GM12878 (cell line): ENCODE results near the gene SLC24A3. TPM values are rescaled to one million over a fixed set of nuclear protein-coding genes. Genes with fewer than 3 reads are reported as not detected.

ENCODE experiments used
- ATAC-seq: fragments of 200-7000 bp; cut with Tn5 transposase; 3 replicates; pipeline ENCODE4 v1.9.1; 2020; ENCODE audit warnings: mild to moderate bottlenecking, moderate library complexity
- BruUV-seq: library from RNA; stranded (reverse); fragments of 400-500 nt; replicated peaks from 2 replicates; lab custom pipeline; 2021; lab: Mats Ljungman, UMichigan
- CTCF ChIA-PET: fragments of 300-600 bp; sonication (Branson Sonifier 250); formaldehyde crosslinking; extraction: SDS; loops from one replicate; lab custom pipeline; 2021; ENCODE audit warnings: inconsistent platforms; lab: Yijun Ruan, JAX
- POLR2A ChIA-PET: fragments of 350-600 bp; formaldehyde crosslinking; extraction: SDS; loops from one replicate; lab custom pipeline; 2021; ENCODE audit warnings: inconsistent platforms; lab: Charles Lee
- RAD21 ChIA-PET: fragments of 300-600 bp; sonication (Branson Sonifier 250); formaldehyde crosslinking; loops from one replicate; lab custom pipeline; 2023; ENCODE audit warnings: antibody characterized with exemption; ENCODE audit not compliant: unreplicated experiment; lab: Charles Lee
- SMC1A ChIA-PET: fragments of 300-600 bp; sonication (Branson Sonifier 250); formaldehyde crosslinking; loops from one replicate; lab custom pipeline; 2023; ENCODE audit not compliant: unreplicated experiment, uncharacterized antibody; lab: Charles Lee
- DNase-seq: peaks from one replicate; pipeline ENCODE4 v3.0.0-alpha.2; 2011; ENCODE audit warnings: low read depth, low spot score
- FAIRE-seq: peaks from 3 replicates; lab custom pipeline; 2011; peaks lifted over from hg19 to GRCh38; lab: Jason Lieb, UNC
- H2AFZ ChIP-seq: 2 replicates; pipeline ENCODE4 v1.6.0; 2011; ENCODE audit warnings: low read depth, low read length, control low read depth; ENCODE audit not compliant: control insufficient read depth
- H3K27ac ChIP-seq: 2 replicates; pipeline ENCODE4 v1.5.1; 2011; ENCODE audit warnings: control low read depth; ENCODE audit not compliant: control insufficient read depth, insufficient read depth
- H3K27me3 ChIP-seq, 2 experiments: replicated peaks in 1 of 2; 2 replicates each; pipeline versions ENCODE4 v1.6.0 to v1.6.1; 2011; ENCODE audit warnings: low read length in 1 of 2; ENCODE audit not compliant: control insufficient read depth in 2 of 2, insufficient read depth in 2 of 2
- H3K36me3 ChIP-seq, 2 experiments: 2 replicates each; pipeline ENCODE4 v1.5.1; 2011; ENCODE audit warnings: low read length in 1 of 2; ENCODE audit not compliant: control insufficient read depth in 2 of 2, insufficient read depth in 2 of 2
- H3K4me1 ChIP-seq: 2 replicates; pipeline ENCODE4 v1.6.1; 2011; ENCODE audit warnings: mild to moderate bottlenecking, low read length, moderate library complexity, mixed read lengths; ENCODE audit not compliant: control insufficient read depth, insufficient read depth
- H3K4me2 ChIP-seq: 2 replicates; pipeline ENCODE4 v1.6.0; 2011; ENCODE audit warnings: control low read depth; ENCODE audit not compliant: control insufficient read depth, insufficient read depth
- H3K4me3 ChIP-seq: fragments of 200-600 bp; sonication (generic); 2 replicates; pipeline ENCODE4 v1.5.1; 2016
- H3K79me2 ChIP-seq: 2 replicates; pipeline ENCODE4 v1.6.0; 2011; ENCODE audit warnings: low read length; ENCODE audit not compliant: control insufficient read depth, insufficient read depth
- H3K9ac ChIP-seq: 2 replicates; pipeline ENCODE4 v1.8.0; 2011; ENCODE audit warnings: low read length, control low read depth, mixed read lengths; ENCODE audit not compliant: control insufficient read depth, insufficient read depth
- H3K9me3 ChIP-seq: replicated peaks from 3 replicates; pipeline ENCODE4 v1.5.1; 2011; ENCODE audit warnings: mild to moderate bottlenecking, low read length; ENCODE audit not compliant: control insufficient read depth, insufficient read depth
- H4K20me1 ChIP-seq: 2 replicates; pipeline ENCODE4 v1.6.0; 2011; ENCODE audit not compliant: control insufficient read depth, insufficient read depth
- ASH2L ChIP-seq: fragments of 300-600, 200-600 bp; sonication (generic); IDR thresholded peaks from 2 replicates; pipeline ENCODE4 v1.6.1; 2017; ENCODE audit warnings: low read depth, mild to moderate bottlenecking, borderline replicate concordance
- BRCA1 ChIP-seq: IDR thresholded peaks from 2 replicates; pipeline ENCODE4 v1.6.1; 2011; ENCODE audit warnings: low read depth, low read length, improper control_type of control experiment
- FOS ChIP-seq: IDR thresholded peaks from 3 replicates; pipeline ENCODE4 v1.6.1; 2011; ENCODE audit warnings: borderline replicate concordance; ENCODE audit not compliant: insufficient read length; ENCODE audit errors: extremely low read depth
- FOXM1 ChIP-seq: IDR thresholded peaks from 2 replicates; pipeline ENCODE4 v1.6.1; 2012; ENCODE audit warnings: low read depth, mild to moderate bottlenecking, inconsistent platforms, low read length, moderate library complexity
- HSF1 ChIP-seq: fragments of 150-350 bp; IDR thresholded peaks from 2 replicates; pipeline ENCODE4 v1.6.1; 2014; ENCODE audit warnings: mild to moderate bottlenecking, low read depth, low read length
- KAT2A ChIP-seq: conservative IDR thresholded peaks from 2 replicates; pipeline ENCODE4 v1.6.1; 2011; ENCODE audit warnings: low read depth, low read length; ENCODE audit not compliant: control insufficient read depth
- KDM1A ChIP-seq: fragments of 200-600 bp; sonication (generic); IDR thresholded peaks from 2 replicates; pipeline ENCODE4 v1.6.1; 2016; ENCODE audit warnings: borderline replicate concordance
- MTA2 ChIP-seq: fragments of 450-650 bp; IDR thresholded peaks from 2 replicates; pipeline ENCODE4 v1.6.1; 2016; ENCODE audit warnings: low read depth, mild to moderate bottlenecking, moderate library complexity
- NFXL1 ChIP-seq: fragments of 450-650 bp; IDR thresholded peaks from 2 replicates; pipeline ENCODE4 v1.6.1; 2017; ENCODE audit warnings: antibody characterized with exemption, mild to moderate bottlenecking, borderline replicate concordance
- NRF1 ChIP-seq: conservative IDR thresholded peaks from 2 replicates; pipeline ENCODE4 v1.6.1; 2011; ENCODE audit warnings: mild to moderate bottlenecking, low read depth, low read length, improper control_type of control experiment
- PML ChIP-seq: IDR thresholded peaks from 2 replicates; pipeline ENCODE4 v1.6.1; 2012; ENCODE audit warnings: low read length, inconsistent platforms
- REST ChIP-seq: IDR thresholded peaks from 2 replicates; pipeline ENCODE4 v1.6.1; 2012; ENCODE audit warnings: mild to moderate bottlenecking, low read depth, low read length
- RFX5 ChIP-seq: IDR thresholded peaks from 2 replicates; pipeline ENCODE4 v1.6.1; 2011; ENCODE audit warnings: low read depth, low read length, improper control_type of control experiment
- SUZ12 ChIP-seq: fragments of 200-600 bp; sonication (generic); IDR thresholded peaks from one replicate; pipeline ENCODE4 v1.6.1; 2018; ENCODE audit warnings: antibody characterized with exemption, mild to moderate bottlenecking; ENCODE audit not compliant: unreplicated experiment
- TCF7 ChIP-seq: IDR thresholded peaks from 2 replicates; pipeline ENCODE4 v1.6.1; 2014; ENCODE audit warnings: antibody characterized with exemption, borderline replicate concordance
- YY1 ChIP-seq: IDR thresholded peaks from 2 replicates; pipeline ENCODE4 v1.6.1; 2011; ENCODE audit warnings: low read depth, mild to moderate bottlenecking, low read length
- WGBS: methylation state at CpG from one replicate; pipeline ENCODE4 v1.1.6; 2016; ENCODE audit warnings: low lambda C conversion rate; ENCODE audit not compliant: insufficient replicate concordance, insufficient coverage; ENCODE audit errors: missing lambda C conversion rate; 5-methylcytosine and 5-hydroxymethylcytosine counted together
- in situ Hi-C: fragments of 300-500 bp; cut with MboI; formaldehyde crosslinking; loops from 9 replicates; pipeline ENCODE4 v1.14.3; 2018; ENCODE audit warnings: mixed read lengths
- intact Hi-C: fragments of 100-400 bp; cut with micrococcal nuclease; formaldehyde crosslinking; loops from one replicate; pipeline ENCODE4 v1.14.2; 2022; ENCODE audit not compliant: unreplicated experiment
- polyA plus RNA-seq, 11 experiments: library from polyadenylated mRNA; depleted of rRNA in 4 of 11; unstranded in 6 of 11; stranded (reverse) in 5 of 11; fragments of >200 nt; fragmentation: Nextera tagmentation in 4 of 11; fragmentation: Illumina TruSeq in 1 of 11; extraction: Ambion mirVana in 4 of 11; extraction: Trizol in 1 of 11; gene quantifications; 1 replicate in 1 of 11; 2 replicates in 10 of 11; pipeline versions ENCODE4 v1.2.1 to v1.2.3, GENCODE V29; 2011 to 2016; ENCODE audit warnings: inconsistent platforms in 2 of 11, missing spikeins in 2 of 11, low read depth in 1 of 11
- total RNA-seq, 4 experiments: library from RNA; depleted of rRNA in 3 of 4; stranded (reverse); fragments of >200 nt in 3 of 4; fragmentation: Illumina TruSeq in 1 of 4; extraction: Trizol in 1 of 4; gene quantifications; 2 replicates each; pipeline versions ENCODE4 v1.2.1 to v1.2.3, GENCODE V29; 2013 to 2021
- TF ChIP-seq, protein P1 (sequence below): IDR thresholded peaks from 2 replicates; pipeline ENCODE4 v1.6.1; 2011; ENCODE audit warnings: borderline replicate concordance, low read depth, mild to moderate bottlenecking, moderate library complexity, mixed read lengths, low read length; ENCODE audit not compliant: insufficient read depth; ENCODE audit errors: extremely low read length

SLC24A3 gene
- total and polyA plus RNA-seq, 10 of the 15 experiments (the other 5 are each of a cell fraction or from before 2014, with no cell fraction given): 0.04 TPM; not detected in 9

DNA sequence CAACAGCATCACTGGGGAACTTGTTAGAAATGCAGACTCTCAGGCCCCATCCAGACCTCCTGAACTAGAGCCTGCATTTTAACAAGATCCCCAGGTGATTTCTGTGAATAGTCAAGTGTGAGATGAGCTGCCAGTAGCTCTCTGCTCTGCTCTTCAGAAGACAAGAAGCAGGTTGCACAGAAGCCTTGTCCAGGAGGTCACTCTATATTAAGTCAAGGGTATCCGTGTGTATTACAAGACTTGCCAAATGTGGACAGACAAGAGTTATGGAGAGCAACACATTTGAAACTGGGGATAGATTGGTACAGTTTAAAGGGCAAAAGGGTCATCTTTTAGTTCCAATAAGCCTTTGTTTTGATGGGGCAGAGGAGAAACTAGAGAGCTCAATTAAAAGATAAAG, 522.4 kb downstream of the SLC24A3 start:
- BruUV-seq: no TSS peak
- H3K36me3 ChIP-seq: no peaks in the 10 kb centered on the region
- H3K4me1 ChIP-seq: no peaks in the 10 kb centered on the region
- no peak for ATAC-seq
- FAIRE-seq: no peak
- ChIA-PET SMC1A (interaction anchor here (0.6 to 3.4 kb wide), 11 partner anchors 11 to 248 kb away, joined by 3 to 30 read pairs (median 3); no protein-coding TSS in a partner anchor), POLR2A (no interaction called here), CTCF (interaction anchor here (0.9 to 1.6 kb wide), 2 partner anchors 20 to 25 kb away, joined by 4 read pairs; no protein-coding TSS in a partner anchor), RAD21 (interaction anchor here (0.8 to 1.8 kb wide), 6 partner anchors 16 to 77 kb away, joined by 3 to 5 read pairs (median 4); partner anchors contain the start of gene RIN2)
- TF ChIP-seq BRCA1 (no peak), NRF1 (no peak), REST (no peak), MTA2 (no peak), SUZ12 (no peak), TCF7 (no peak), NFXL1 (no peak), FOXM1 (no peak), YY1 (no peak), ASH2L (no peak), FOS (no peak), PML (no peak), KAT2A (no peak), HSF1 (no peak), RFX5 (no peak), KDM1A (no peak)
- TF ChIP-seq, protein P1, sequence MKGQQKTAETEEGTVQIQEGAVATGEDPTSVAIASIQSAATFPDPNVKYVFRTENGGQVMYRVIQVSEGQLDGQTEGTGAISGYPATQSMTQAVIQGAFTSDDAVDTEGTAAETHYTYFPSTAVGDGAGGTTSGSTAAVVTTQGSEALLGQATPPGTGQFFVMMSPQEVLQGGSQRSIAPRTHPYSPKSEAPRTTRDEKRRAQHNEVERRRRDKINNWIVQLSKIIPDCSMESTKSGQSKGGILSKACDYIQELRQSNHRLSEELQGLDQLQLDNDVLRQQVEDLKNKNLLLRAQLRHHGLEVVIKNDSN: no peak
- in situ Hi-C loops (no loop called here), intact Hi-C loops (no loop called here)
- 20% methylated on average over 1 of the region's 1 CpG for WGBS
- DNase-seq: no peak
- H3K27me3 ChIP-seq: no peaks in the 10 kb centered on the region
- H3K9ac ChIP-seq: no peak overlapping the region
- no peaks in the 10 kb centered on the region for H3K9me3 ChIP-seq
- H3K27ac ChIP-seq: no peak overlapping the region
- H2AFZ ChIP-seq: no peak overlapping the region
- no peak overlapping the region for H3K4me2 ChIP-seq
- no peaks in the 10 kb centered on the region for H3K79me2 ChIP-seq
- H3K4me3 ChIP-seq: no peak overlapping the region
- H4K20me1 ChIP-seq: no peaks in the 10 kb centered on the region
